ENCODE measurements around the gene LENG8. TPM values are rescaled to one million over a fixed set of nuclear protein-coding genes. Genes with fewer than 3 reads are reported as not detected.
A peak's percentile ranks its signal among the peaks of the same experiment; 100 is the strongest.

LENG8 gene
- total RNA-seq, 5 donors from 2014 or later (not counting 1 experiment from before 2014, with no cell fraction given), result 506 to 622 (median 618) TPM

DNA sequence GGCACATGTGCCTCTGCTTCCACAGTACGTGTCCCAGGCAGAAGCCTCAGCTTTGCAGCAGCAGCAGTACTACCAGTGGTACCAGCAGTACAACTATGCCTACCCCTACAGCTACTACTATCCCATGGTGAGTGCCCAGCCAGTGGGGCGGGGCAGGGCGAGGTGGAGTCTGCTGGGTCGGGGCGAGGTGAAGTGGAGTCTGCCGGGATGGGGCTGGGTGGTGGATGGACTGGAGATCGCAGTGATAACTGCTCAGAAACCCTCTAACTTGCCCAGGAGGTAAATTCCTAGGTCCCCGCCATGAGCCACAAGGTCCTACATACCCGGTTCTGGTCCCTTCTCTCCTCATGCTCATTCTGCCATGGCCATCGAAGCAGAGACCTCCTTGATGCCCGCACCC lies 3.6 kb downstream of the LENG8 start:
- Mint-ChIP-seq H3K27ac (no peak overlapping the region), H3K4me3 (peak overlapping the region in 1 of 3 donors; percentile 4)

DNA sequence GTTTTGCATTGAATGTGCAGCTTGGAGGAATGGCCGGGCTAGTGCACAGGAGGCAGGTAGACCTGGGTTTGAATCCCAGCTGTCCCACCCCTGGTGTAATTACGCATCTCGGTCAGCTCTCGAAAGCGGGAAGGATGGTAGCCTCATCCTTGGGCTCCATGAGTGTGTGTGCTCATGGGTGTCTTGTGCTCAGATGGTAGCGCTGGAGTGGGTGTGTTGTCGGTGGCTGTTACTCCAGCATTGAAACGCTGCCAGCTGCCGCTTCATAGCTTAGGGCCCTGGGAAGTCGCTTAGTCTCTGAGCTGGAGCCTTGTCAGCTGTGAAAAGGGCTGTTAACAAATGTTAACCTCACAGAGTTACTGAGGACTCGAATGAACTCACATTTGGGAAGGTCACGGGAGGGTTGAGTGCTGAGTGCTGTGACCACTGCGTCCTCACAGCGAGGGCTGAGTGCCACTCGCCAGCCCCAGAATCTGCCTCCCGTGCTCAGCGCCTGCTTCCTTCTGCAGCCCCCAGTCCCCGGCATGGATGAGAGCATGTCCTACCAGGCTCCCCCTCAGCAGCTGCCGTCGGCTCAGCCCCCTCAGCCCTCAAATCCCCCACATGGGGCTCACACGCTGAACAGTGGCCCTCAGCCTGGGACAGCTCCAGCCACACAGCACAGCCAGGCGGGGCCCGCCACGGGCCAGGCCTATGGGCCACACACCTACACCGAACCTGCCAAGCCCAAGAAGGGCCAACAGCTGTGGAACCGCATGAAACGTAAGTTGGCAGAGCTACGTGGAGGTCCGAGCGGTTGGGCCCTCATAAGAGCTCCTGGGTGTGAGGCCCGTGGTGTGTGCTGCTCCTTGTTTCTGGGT lies 5.2 kb downstream of the LENG8 start:
- Histone ChIP-seq H3K4me3 (ENCODE audit: control insufficient read depth in 1 of 2, extremely low read depth in 1 of 2, low read length in 1 of 2) (no peak overlapping the region), H3K9me3 (no peaks in the 10 kb centered on the region), H3K36me3 (ENCODE audit: control insufficient read depth in 2 of 2, extremely low read depth in 1 of 2, insufficient read depth in 1 of 2, low read length in 1 of 2) (peaks cover 34 to 92% of the 10 kb centered on the region in 2 donors), H3K27ac (ENCODE audit: low read length) (no peak overlapping the region), H3K27me3 (replicated peaks in 1 of 2; ENCODE audit: control insufficient read depth in 2 of 2, extremely low read depth in 1 of 2, insufficient read depth in 2 of 2, low read length in 1 of 2) (no peaks in the 10 kb centered on the region), H3K4me1 (ENCODE audit: control insufficient read depth in 1 of 2, extremely low read depth in 1 of 2, insufficient read depth in 2 of 2, low read length in 2 of 2) (peaks cover 6 to 61% of the 10 kb centered on the region in 2 experiments)
- ChIA-PET POLR2A (interaction anchor here in 1 of 2 donors (1.7 kb wide), 1 partner anchor 9 kb away, joined by 4 read pairs; the partner anchor contains the start of gene LENG9), CTCF (no interaction called here)
- Mint-ChIP-seq H3K4me3 (no peak overlapping the region), H3K27me3 (no peaks in the 10 kb centered on the region), H3K4me1 (peaks cover 44 to 51% (median 45%) of the 10 kb centered on the region in 3 donors), H3K9me3 (no peaks in the 10 kb centered on the region), H3K36me3 (peaks cover 54% of the 10 kb centered on the region), H3K27ac (no peak overlapping the region)
- DNase-seq, result no peak
- WGBS (ENCODE audit: insufficient coverage), result 95% methylated on average over 29 of the region's 31 CpGs
- no peak for ATAC-seq (replicated peaks in 1 of 4)

More for the DNA sequence above, 3.6 kb downstream of the LENG8 start:
- H3K4me1 ChIP-seq (ENCODE audit: control insufficient read depth in 1 of 2, extremely low read depth in 1 of 2, insufficient read depth in 2 of 2, low read length in 2 of 2), result peaks cover 10 to 57% of the 10 kb centered on the region in 2 experiments
- Mint-ChIP-seq H3K36me3 (peaks cover 41% of the 10 kb centered on the region), H3K9me3 (no peaks in the 10 kb centered on the region), H3K4me1 (peaks cover 42 to 52% (median 46%) of the 10 kb centered on the region in 3 donors), H3K27me3 (no peaks in the 10 kb centered on the region)
- WGBS (ENCODE audit: insufficient coverage), result 85% methylated on average over 4 of the region's 11 CpGs
- no peak overlapping the region for H3K27ac ChIP-seq (ENCODE audit: low read length)
- peaks cover 33 to 77% of the 10 kb centered on the region in 2 donors for H3K36me3 ChIP-seq (ENCODE audit: control insufficient read depth in 2 of 2, extremely low read depth in 1 of 2, insufficient read depth in 1 of 2, low read length in 1 of 2)
- H3K4me3 ChIP-seq (ENCODE audit: control insufficient read depth in 1 of 2, extremely low read depth in 1 of 2, low read length in 1 of 2), result no peak overlapping the region
- ChIA-PET CTCF (no interaction called here), POLR2A (interaction anchor here (0.8 to 1.7 kb wide), 2 partner anchors 9 to 11 kb away, joined by 3 to 4 read pairs; partner anchors contain the start of gene LENG9 (in 1 of the 2))
- H3K27me3 ChIP-seq (replicated peaks in 1 of 2; ENCODE audit: control insufficient read depth in 2 of 2, extremely low read depth in 1 of 2, insufficient read depth in 2 of 2, low read length in 1 of 2), result no peaks in the 10 kb centered on the region
- H3K9me3 ChIP-seq, result no peaks in the 10 kb centered on the region
- no peak for DNase-seq
- no peak for ATAC-seq (replicated peaks in 1 of 4)

GRCh38 chr19:54454781-54455675 lies 6.0 kb downstream of the LENG8 start:
- Histone ChIP-seq H3K27ac (ENCODE audit: low read length) (no peak overlapping the region), H3K4me1 (ENCODE audit: control insufficient read depth in 1 of 2, extremely low read depth in 1 of 2, insufficient read depth in 2 of 2, low read length in 2 of 2) (peaks cover 2 to 64% of the 10 kb centered on the region in 2 experiments), H3K36me3 (ENCODE audit: control insufficient read depth in 2 of 2, extremely low read depth in 1 of 2, insufficient read depth in 1 of 2, low read length in 1 of 2) (peaks cover 36 to 97% of the 10 kb centered on the region in 2 donors), H3K9me3 (no peaks in the 10 kb centered on the region), H3K27me3 (replicated peaks in 1 of 2; ENCODE audit: control insufficient read depth in 2 of 2, extremely low read depth in 1 of 2, insufficient read depth in 2 of 2, low read length in 1 of 2) (no peaks in the 10 kb centered on the region), H3K4me3 (ENCODE audit: control insufficient read depth in 1 of 2, extremely low read depth in 1 of 2, low read length in 1 of 2) (no peak overlapping the region)
- ChIA-PET CTCF (no interaction called here), POLR2A (interaction anchor here in 1 of 2 donors (0.5 to 0.6 kb wide), 2 partner anchors 133 to 546 kb away, joined by 3 to 11 read pairs; no protein-coding TSS in a partner anchor)
- H3K4me3 Mint-ChIP-seq, result no peak overlapping the region
- no peak overlapping the region for H3K27ac Mint-ChIP-seq
- H3K27me3 Mint-ChIP-seq, result no peaks in the 10 kb centered on the region
- 95% methylated on average over 30 of the region's 33 CpGs for WGBS (ENCODE audit: insufficient coverage)
- H3K36me3 Mint-ChIP-seq, result peaks cover 55% of the 10 kb centered on the region
- ATAC-seq (replicated peaks in 1 of 4), result no peak
- H3K4me1 Mint-ChIP-seq, result peaks cover 47 to 53% (median 47%) of the 10 kb centered on the region in 3 donors
- no peak for DNase-seq
- no peaks in the 10 kb centered on the region for H3K9me3 Mint-ChIP-seq

DNA sequence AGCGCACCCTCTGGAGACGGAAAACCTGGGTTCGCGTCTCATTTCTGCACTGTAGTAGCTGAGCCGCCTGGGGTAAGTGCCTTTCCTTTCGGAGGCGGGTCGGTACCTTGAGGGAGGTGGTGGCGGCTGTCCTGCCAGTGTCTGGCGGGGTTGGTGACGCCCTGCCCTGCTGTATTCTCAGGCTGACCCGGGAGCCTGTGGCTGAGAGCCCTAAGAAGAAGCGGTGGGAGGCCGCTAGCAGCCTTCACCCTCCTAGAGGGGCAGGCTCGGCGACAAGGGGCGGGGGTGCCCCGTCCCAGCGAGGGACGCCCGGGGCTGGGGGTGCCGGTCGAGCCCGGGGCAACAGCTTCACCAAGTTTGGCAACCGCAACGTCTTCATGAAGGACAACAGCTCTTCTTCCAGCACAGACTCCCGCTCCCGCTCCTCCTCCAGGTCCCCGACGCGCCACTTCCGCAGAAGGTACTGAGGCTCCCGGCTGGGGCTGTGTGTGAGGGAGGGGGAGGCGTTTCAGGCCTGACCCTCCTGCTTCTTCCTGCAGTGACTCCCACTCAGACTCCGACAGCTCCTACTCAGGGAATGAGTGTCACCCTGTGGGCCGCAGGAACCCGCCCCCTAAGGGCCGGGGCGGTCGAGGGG lies 6.9 kb downstream of the LENG8 start:
- CTCF ChIA-PET, result interaction anchor here in 1 of 2 donors (0.6 kb wide), 1 partner anchor 273 kb away, joined by 3 read pairs; no protein-coding TSS in a partner anchor
- H3K9me3 ChIP-seq, result no peaks in the 10 kb centered on the region
- no peak for DNase-seq
- H3K4me3 ChIP-seq (ENCODE audit: control insufficient read depth in 1 of 2, extremely low read depth in 1 of 2, low read length in 1 of 2), result no peak overlapping the region
- peaks cover 39 to 97% of the 10 kb centered on the region in 2 donors for H3K36me3 ChIP-seq (ENCODE audit: control insufficient read depth in 2 of 2, extremely low read depth in 1 of 2, insufficient read depth in 1 of 2, low read length in 1 of 2)
- 98% methylated on average over 22 of the region's 40 CpGs for WGBS (ENCODE audit: insufficient coverage)
- H3K27ac ChIP-seq (ENCODE audit: low read length), result no peak overlapping the region
- Mint-ChIP-seq H3K4me1 (peaks cover 38 to 45% (median 39%) of the 10 kb centered on the region in 3 donors), H3K4me3 (no peak overlapping the region), H3K9me3 (no peaks in the 10 kb centered on the region), H3K27ac (no peak overlapping the region), H3K36me3 (peaks cover 53% of the 10 kb centered on the region), H3K27me3 (no peaks in the 10 kb centered on the region)
- no peaks in the 10 kb centered on the region for H3K27me3 ChIP-seq (replicated peaks in 1 of 2; ENCODE audit: control insufficient read depth in 2 of 2, extremely low read depth in 1 of 2, insufficient read depth in 2 of 2, low read length in 1 of 2)
- ATAC-seq (replicated peaks in 1 of 4), result no peak
- POLR2A ChIA-PET, result interaction anchor here in 1 of 2 donors (0.5 kb wide), 1 partner anchor 545 kb away, joined by 3 read pairs; no protein-coding TSS in a partner anchor
- H3K4me1 ChIP-seq (ENCODE audit: control insufficient read depth in 1 of 2, extremely low read depth in 1 of 2, insufficient read depth in 2 of 2, low read length in 2 of 2), result peaks cover 0 to 58% of the 10 kb centered on the region in 2 experiments

DNA sequence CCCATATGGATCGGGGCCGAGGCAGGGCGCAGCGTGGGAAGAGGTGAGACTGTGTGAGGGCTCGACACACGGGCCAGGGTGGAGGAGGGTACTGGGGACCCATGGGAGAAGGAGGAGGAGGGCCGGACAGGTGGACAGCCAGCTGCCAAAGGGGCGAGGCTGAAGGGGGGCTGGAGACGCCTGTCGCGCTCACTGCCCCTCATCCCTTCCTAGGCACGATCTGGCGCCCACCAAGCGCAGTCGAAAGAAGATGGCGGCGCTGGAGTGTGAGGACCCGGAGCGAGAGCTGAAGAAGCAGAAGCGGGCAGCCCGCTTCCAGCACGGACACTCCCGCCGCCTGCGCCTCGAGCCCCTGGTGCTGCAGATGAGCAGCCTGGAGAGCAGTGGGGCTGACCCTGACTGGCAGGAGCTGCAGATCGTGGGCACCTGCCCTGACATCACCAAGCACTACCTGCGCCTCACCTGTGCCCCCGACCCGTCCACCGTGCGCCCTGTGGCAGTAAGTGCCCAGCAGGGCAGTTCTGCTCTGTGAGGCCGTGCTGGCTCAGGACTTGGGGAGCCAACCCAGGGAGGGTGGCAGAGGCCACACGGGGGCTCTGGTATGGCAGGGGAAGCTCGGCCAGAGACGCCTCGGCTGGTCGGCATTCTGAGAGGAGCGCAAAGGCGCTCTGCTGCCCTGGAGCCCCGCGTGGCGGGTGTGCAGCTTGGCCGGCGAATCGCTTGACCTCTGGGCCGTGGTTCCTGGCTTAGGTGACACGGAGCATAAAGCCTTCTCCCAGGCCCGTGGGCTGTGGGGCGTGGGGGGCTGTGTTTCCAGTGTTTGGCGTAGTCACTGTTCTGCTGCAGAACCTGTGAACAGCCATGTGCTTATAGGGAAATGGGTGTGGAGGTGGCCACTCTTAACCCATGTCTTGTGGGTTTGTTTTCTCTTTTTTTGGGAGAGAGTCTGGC lies 7.7 kb downstream of the LENG8 start:
- peak in 1 of 4 experiments; percentile 5 for ATAC-seq (replicated peaks in 1 of 4)
- no peak for DNase-seq
- Histone ChIP-seq H3K9me3 (no peaks in the 10 kb centered on the region), H3K27me3 (replicated peaks in 1 of 2; ENCODE audit: control insufficient read depth in 2 of 2, extremely low read depth in 1 of 2, insufficient read depth in 2 of 2, low read length in 1 of 2) (no peaks in the 10 kb centered on the region), H3K4me3 (ENCODE audit: control insufficient read depth in 1 of 2, extremely low read depth in 1 of 2, low read length in 1 of 2) (no peak overlapping the region), H3K27ac (ENCODE audit: low read length) (no peak overlapping the region), H3K4me1 (ENCODE audit: control insufficient read depth in 1 of 2, extremely low read depth in 1 of 2, insufficient read depth in 2 of 2, low read length in 2 of 2) (peaks cover 0 to 50% of the 10 kb centered on the region in 2 experiments), H3K36me3 (ENCODE audit: control insufficient read depth in 2 of 2, extremely low read depth in 1 of 2, insufficient read depth in 1 of 2, low read length in 1 of 2) (peaks cover 34 to 95% of the 10 kb centered on the region in 2 donors)
- peaks cover 30 to 38% (median 34%) of the 10 kb centered on the region in 3 donors for H3K4me1 Mint-ChIP-seq
- no peak overlapping the region for H3K4me3 Mint-ChIP-seq
- H3K9me3 Mint-ChIP-seq, result no peaks in the 10 kb centered on the region
- H3K36me3 Mint-ChIP-seq, result peaks cover 46% of the 10 kb centered on the region
- no peaks in the 10 kb centered on the region for H3K27me3 Mint-ChIP-seq
- CTCF ChIA-PET, result no interaction called here
- H3K27ac Mint-ChIP-seq, result no peak overlapping the region
- 97% methylated on average over 49 of the region's 51 CpGs for WGBS (ENCODE audit: insufficient coverage)
- POLR2A ChIA-PET, result no interaction called here

All from T-cell (primary cell).